Measurements from ENCODE around the gene AK5. TPM values are rescaled to one million over a fixed set of nuclear protein-coding genes. Genes with fewer than 3 reads are reported as not detected.

Gene AK5
- total and polyA plus RNA-seq, 12 donors: 0.25 to 1.7 (median 0.87) TPM

DNA sequence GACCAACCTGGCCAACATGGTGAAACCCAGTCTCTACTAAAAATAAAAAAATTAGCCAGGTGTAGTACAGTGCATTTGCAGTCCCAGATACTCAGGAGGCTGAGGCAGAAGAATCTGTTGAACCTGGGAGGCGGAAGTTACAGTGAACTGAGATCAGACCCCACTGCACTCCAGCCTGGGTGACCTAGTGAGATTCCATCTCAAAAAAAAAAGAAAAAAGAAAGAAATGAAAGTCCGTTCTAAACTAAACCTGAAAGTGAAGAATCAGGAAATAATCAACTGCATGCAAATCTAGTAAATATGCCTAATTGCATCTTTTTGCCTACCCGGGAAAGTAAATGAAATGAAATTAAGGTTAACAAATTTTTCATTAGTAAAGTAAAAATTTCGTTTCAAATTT lies 301.1 kb downstream of the AK5 start:
- TF ChIP-seq, protein P1, sequence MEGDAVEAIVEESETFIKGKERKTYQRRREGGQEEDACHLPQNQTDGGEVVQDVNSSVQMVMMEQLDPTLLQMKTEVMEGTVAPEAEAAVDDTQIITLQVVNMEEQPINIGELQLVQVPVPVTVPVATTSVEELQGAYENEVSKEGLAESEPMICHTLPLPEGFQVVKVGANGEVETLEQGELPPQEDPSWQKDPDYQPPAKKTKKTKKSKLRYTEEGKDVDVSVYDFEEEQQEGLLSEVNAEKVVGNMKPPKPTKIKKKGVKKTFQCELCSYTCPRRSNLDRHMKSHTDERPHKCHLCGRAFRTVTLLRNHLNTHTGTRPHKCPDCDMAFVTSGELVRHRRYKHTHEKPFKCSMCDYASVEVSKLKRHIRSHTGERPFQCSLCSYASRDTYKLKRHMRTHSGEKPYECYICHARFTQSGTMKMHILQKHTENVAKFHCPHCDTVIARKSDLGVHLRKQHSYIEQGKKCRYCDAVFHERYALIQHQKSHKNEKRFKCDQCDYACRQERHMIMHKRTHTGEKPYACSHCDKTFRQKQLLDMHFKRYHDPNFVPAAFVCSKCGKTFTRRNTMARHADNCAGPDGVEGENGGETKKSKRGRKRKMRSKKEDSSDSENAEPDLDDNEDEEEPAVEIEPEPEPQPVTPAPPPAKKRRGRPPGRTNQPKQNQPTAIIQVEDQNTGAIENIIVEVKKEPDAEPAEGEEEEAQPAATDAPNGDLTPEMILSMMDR (IDR thresholded peaks at IDR 0.05): no peak
- intact Hi-C loops (cut with DNase I): loop anchor here in 1 of 10 donors (10.0 kb wide), 1 partner anchor 102 kb away; the partner anchor contains the start of gene ZZZ3
- no peaks in the 10 kb centered on the region for H3K4me1 ChIP-seq
- no peaks in the 10 kb centered on the region for H3K27me3 ChIP-seq
- DNase-seq: no peak
- ATAC-seq: no peak
- 87 to 93% methylated on average over 4 of the region's 4 CpGs for WGBS, 2 donors
- no peaks in the 10 kb centered on the region for H3K9me3 ChIP-seq
- no peak overlapping the region for H3K27ac ChIP-seq
- H3K36me3 ChIP-seq: peaks cover 0 to 64% (median 21%) of the 10 kb centered on the region in 9 donors
- H3K4me3 ChIP-seq: no peak overlapping the region

- TF ChIP-seq, protein P1 (IDR thresholded peaks at IDR 0.05): no peak
- Histone ChIP-seq H3K4me3 (no peak overlapping the region), H3K27ac (no peak overlapping the region), H3K4me1 (no peaks in the 10 kb centered on the region), H3K27me3 (no peaks in the 10 kb centered on the region), H3K36me3 (peaks cover 0 to 60% (median 19%) of the 10 kb centered on the region in 9 donors), H3K9me3 (no peaks in the 10 kb centered on the region)
- WGBS, 2 donors: 95% methylated on average over 2 of the region's 2 CpGs
- DNase-seq: no peak
- intact Hi-C loops (cut with DNase I): loop anchor here in 1 of 10 donors (10.0 kb wide), 1 partner anchor 101 kb away; the partner anchor contains the start of gene ZZZ3
- no peak for ATAC-seq
Measured at GRCh38 chr1:77583483-77583882, 301.7 kb downstream of the AK5 start.

DNA sequence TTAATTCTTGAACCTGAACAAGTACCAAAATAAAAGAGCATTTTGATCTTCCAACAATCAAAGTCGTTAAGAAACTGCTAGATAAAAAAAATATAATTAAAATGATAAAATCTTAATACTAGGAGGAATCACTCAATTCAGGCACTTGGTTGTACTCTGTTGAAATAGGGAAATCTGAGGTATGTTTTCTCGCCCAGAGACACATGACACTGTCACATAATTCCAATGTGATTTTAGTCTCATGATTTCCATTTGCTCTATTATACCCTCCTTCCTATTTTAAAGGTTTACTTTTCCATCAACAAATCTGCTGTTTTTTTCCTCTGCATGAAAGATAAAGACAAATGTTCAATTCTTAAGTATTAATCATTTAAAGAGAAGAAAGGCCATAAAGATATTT lies 303.1 kb downstream of the AK5 start:
- Histone ChIP-seq H3K4me3 (no peak overlapping the region), H3K27ac (no peak overlapping the region), H3K36me3 (peaks cover 0 to 47% (median 17%) of the 10 kb centered on the region in 9 donors), H3K27me3 (no peaks in the 10 kb centered on the region), H3K4me1 (no peaks in the 10 kb centered on the region), H3K9me3 (no peaks in the 10 kb centered on the region)
- TF ChIP-seq, protein P1 (IDR thresholded peaks at IDR 0.05): no peak
- ATAC-seq (no peak), DNase-seq (no peak)
- intact Hi-C loops (cut with DNase I): loop anchor here in 1 of 10 donors (10.0 kb wide), 1 partner anchor 100 kb away; the partner anchor contains the start of gene ZZZ3
- WGBS, 2 donors: 89 to 92% methylated on average over 2 of the region's 2 CpGs

DNA sequence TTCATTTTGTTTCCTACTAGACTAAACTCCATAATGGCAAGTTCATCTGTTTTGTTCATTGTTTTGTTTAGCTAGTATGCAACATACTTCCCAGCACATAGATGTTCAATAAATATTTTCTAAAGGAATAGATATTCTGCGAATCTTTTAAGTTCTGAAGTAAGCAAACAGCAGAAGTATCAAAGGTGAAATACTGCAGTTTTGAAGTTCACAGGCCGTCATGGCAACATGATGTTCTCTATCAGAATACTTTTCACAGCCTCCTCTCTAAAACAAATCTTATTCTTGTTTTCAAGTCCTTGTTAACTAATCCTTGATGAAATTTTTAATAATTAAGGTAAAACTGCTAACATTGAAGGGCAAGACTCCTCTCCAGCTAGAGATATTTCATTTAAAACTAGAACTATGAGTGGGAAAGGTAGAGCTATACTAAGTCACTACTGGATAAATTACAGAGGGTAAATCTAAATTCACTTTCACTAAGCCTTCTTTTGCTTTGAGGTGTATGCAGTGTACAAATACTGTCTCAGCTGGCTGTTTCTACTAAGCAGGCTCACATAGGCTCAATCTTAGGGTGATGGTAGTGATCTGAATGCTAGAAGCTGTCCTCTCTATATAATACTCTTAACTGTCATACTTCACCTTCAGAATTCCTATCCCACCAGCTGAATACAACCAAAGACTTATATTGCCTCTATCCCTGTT lies 303.9 kb downstream of the AK5 start:
- no peak for ATAC-seq

More for the DNA sequence above, 303.9 kb downstream of the AK5 start:
- WGBS, 2 donors: 92 to 97% methylated on average over 2 of the region's 2 CpGs
- no peak for DNase-seq
- H3K4me3 ChIP-seq: no peak overlapping the region
- H3K9me3 ChIP-seq: no peaks in the 10 kb centered on the region
- H3K4me1 ChIP-seq: peaks cover 0 to 7% (median 0%) of the 10 kb centered on the region in 9 donors
- TF ChIP-seq, protein P1 (IDR thresholded peaks at IDR 0.05): no peak
- peaks cover 0 to 39% (median 13%) of the 10 kb centered on the region in 9 donors for H3K36me3 ChIP-seq
- intact Hi-C loops (cut with DNase I): loop anchor here in 1 of 10 donors (10.0 kb wide), 1 partner anchor 99 kb away; the partner anchor contains the start of gene ZZZ3
- no peak overlapping the region for H3K27ac ChIP-seq
- no peaks in the 10 kb centered on the region for H3K27me3 ChIP-seq
